Lung (tissue), 12 donors: ENCODE measurements around the gene TTLL5. TPM values are rescaled to one million over a fixed set of nuclear protein-coding genes. Genes with fewer than 3 reads are reported as not detected.

Experiments used
- ATAC-seq: fragments of 200-7000 bp; cut with Tn5 transposase; one replicate; pipeline ENCODE4 v1.9.1; 2020; ENCODE audit warnings: moderate number of reproducible peaks; ENCODE audit not compliant: insufficient read depth, low FRiP score
- DNase-seq, 3 donors: peaks; one replicate each; pipeline ENCODE4 v3.0.0-alpha.2; 2013 to 2017
- H3K27ac ChIP-seq, 2 donors: one replicate each; pipeline ENCODE4 v1.5.1; 2013; ENCODE audit warnings: mild to moderate bottlenecking in 2 of 2, moderate library complexity in 2 of 2, control low read depth in 1 of 2, inconsistent platforms in 1 of 2, low read depth in 1 of 2, low read length in 1 of 2
- H3K27me3 ChIP-seq, 3 donors: one replicate each; pipeline ENCODE4 v1.5.1; 2013; ENCODE audit warnings: low read length in 2 of 3; ENCODE audit not compliant: control insufficient read depth in 3 of 3, insufficient read depth in 3 of 3
- H3K36me3 ChIP-seq, 4 donors: one replicate each; pipeline ENCODE4 v1.5.1; 2013; ENCODE audit warnings: low read length in 4 of 4, mild to moderate bottlenecking in 1 of 4, moderate library complexity in 1 of 4; ENCODE audit not compliant: control insufficient read depth in 4 of 4, insufficient read depth in 4 of 4
- H3K4me1 ChIP-seq, 5 donors: one replicate each; pipeline ENCODE4 v1.5.1; 2013; ENCODE audit warnings: low read length in 5 of 5, mild to moderate bottlenecking in 2 of 5, moderate library complexity in 1 of 5; ENCODE audit not compliant: control insufficient read depth in 5 of 5, insufficient read depth in 5 of 5
- H3K4me3 ChIP-seq: one replicate; pipeline ENCODE4 v1.5.1; 2013; ENCODE audit warnings: mild to moderate bottlenecking, control low read depth, moderate library complexity
- H3K9ac ChIP-seq, 2 donors: one replicate each; pipeline ENCODE4 v1.5.1; 2013; ENCODE audit warnings: low read length in 2 of 2, control low read depth in 1 of 2; ENCODE audit not compliant: insufficient read depth in 1 of 2
- H3K9me3 ChIP-seq, 4 donors: one replicate each; pipeline ENCODE4 v1.5.1; 2013; ENCODE audit warnings: low read length in 3 of 4, mild to moderate bottlenecking in 1 of 4, moderate library complexity in 1 of 4; ENCODE audit not compliant: control insufficient read depth in 4 of 4, insufficient read depth in 3 of 4
- CTCF ChIP-seq: IDR thresholded peaks from 2 replicates; pipeline ENCODE4 v1.5.1; 2012; ENCODE audit warnings: mild to moderate bottlenecking; ENCODE audit errors: control extremely low read depth, extremely low read depth
- WGBS, 2 donors: extraction: QIAGEN DNeasy Blood & Tissue Kit; methylation state at CpG; one replicate each; pipeline ENCODE4 v1.1.7; 2013; 5-methylcytosine and 5-hydroxymethylcytosine counted together
- polyA plus RNA-seq, 2 donors: library from polyadenylated mRNA; stranded (reverse); fragments of 200-250 nt; gene quantifications; one replicate each; pipeline ENCODE4 v1.2.1, GENCODE V29; 2013
- total RNA-seq, 2 donors: library from RNA; depleted of rRNA in 1 of 2; stranded (reverse); fragments of >200 nt in 1 of 2; gene quantifications; one replicate each; pipeline ENCODE4 v1.2.1, GENCODE V29; 2014 to 2021
- donor health status: control.
- donor health status: control.
- donor health status: Bipolar disorder and iron deficiency.
- donor health status: healthy.
- donor health status: DM: yes; HTN: yes; CAD: no.

The TTLL5 gene
- total and polyA plus RNA-seq, 4 donors = 10.3 to 58.6 (median 28.8) TPM

- H3K9ac ChIP-seq = peak overlapping the region in 1 of 2 donors; percentile 93
- DNase-seq (peak; percentile 46 to 95 (median 94)), ATAC-seq (no peak)
- no peak for TF ChIP-seq CTCF
- WGBS, 2 donors = 51 to 71% methylated on average over 3 of the region's 3 CpGs
- H3K27me3 ChIP-seq = no peaks in the 10 kb centered on the region
- H3K4me3 ChIP-seq = no peak overlapping the region
- H3K27ac ChIP-seq = peak overlapping the region; percentile 45 to 62
- peaks cover 6 to 62% (median 42%) of the 10 kb centered on the region in 5 donors for H3K4me1 ChIP-seq
- no peaks in the 10 kb centered on the region for H3K9me3 ChIP-seq
- peaks cover 0 to 5% (median under 1%) of the 10 kb centered on the region in 4 donors for H3K36me3 ChIP-seq
Observed at GRCh38 chr14:75825147-75825592, 164.1 kb downstream of the TTLL5 start.

GRCh38 chr14:75826599-75826998, 165.6 kb downstream of the TTLL5 start:
- ATAC-seq (no peak), DNase-seq (peak in 1 of 3 donors; percentile 10)
- 98 to 99% methylated on average over 3 of the region's 3 CpGs for WGBS, 2 donors
- Histone ChIP-seq H3K27me3 (no peaks in the 10 kb centered on the region), H3K4me3 (no peak overlapping the region), H3K9me3 (no peaks in the 10 kb centered on the region), H3K9ac (no peak overlapping the region), H3K27ac (no peak overlapping the region), H3K4me1 (peaks cover 6 to 58% (median 46%) of the 10 kb centered on the region in 5 donors), H3K36me3 (peaks cover 0 to 1% (median 0%) of the 10 kb centered on the region in 4 donors)
- TF ChIP-seq CTCF = no peak

GRCh38 chr14:75827331-75827730, 166.3 kb downstream of the TTLL5 start:
- H3K4me1 ChIP-seq = peaks cover 7 to 62% (median 46%) of the 10 kb centered on the region in 5 donors

More at GRCh38 chr14:75827331-75827730, 166.3 kb downstream of the TTLL5 start:
- DNase-seq (no peak), ATAC-seq (no peak)
- no peak for TF ChIP-seq CTCF
- Histone ChIP-seq H3K36me3 (no peaks in the 10 kb centered on the region), H3K9me3 (no peaks in the 10 kb centered on the region), H3K27ac (no peak overlapping the region), H3K27me3 (no peaks in the 10 kb centered on the region), H3K9ac (no peak overlapping the region), H3K4me3 (no peak overlapping the region)
- WGBS, 2 donors = 95% methylated on average over 3 of the region's 3 CpGs
